CD4-positive, alpha-beta T cell treated with Interleukin-12 subunit alpha and Interleukin-12 subunit beta, for 1 hour (primary cell): ENCODE data around the gene NSRP1.
"Not testable (repeated sequence)": the region's sequence is repeated elsewhere in the genome, so short reads cannot be mapped to it uniquely, and the experiment has no call there.

Source experiments
- DNase-seq: peaks from one replicate; pipeline ENCODE4 v3.0.0-alpha.2; 2020

NSRP1 gene

DNA sequence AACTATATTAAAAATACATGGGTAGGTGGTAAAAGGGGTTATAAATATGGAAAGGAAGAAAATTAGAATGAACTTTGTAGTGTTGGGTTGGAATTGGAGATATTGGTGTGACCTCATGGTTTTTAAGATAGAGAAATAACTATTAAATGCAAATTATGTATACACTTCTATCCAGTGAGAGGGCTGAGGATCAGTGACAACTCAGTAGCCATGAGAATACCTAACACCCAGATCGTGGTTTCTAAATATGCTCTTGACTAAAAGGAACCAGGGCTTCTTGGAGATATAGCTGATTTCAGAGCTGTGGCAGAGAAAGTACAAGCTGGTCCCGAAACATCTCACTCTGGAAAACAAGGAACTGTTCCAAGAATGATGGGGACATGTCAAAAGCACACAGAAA, 74.5 kb downstream of the NSRP1 start:
- no peak for DNase-seq

DNA sequence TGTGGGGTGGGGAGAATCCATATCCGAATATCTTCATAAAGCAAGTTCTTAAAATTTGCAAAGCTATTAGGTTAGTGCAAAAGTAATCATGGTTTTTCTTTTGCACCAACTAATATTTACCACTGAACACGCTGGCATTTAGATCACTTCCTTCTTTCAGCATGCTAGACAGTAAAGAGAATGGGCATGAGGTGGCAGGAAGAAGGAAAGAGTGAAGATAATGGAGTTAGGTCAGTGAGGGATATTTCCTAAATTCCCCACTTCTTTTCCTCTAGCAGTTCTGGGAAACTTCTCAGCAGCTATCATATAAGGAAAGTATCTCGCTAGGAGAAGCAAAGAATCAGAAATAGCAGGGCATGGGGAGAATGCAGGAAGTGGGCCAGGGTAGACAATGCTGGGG, 79.9 kb downstream of the NSRP1 start:
- no peak for DNase-seq

DNA sequence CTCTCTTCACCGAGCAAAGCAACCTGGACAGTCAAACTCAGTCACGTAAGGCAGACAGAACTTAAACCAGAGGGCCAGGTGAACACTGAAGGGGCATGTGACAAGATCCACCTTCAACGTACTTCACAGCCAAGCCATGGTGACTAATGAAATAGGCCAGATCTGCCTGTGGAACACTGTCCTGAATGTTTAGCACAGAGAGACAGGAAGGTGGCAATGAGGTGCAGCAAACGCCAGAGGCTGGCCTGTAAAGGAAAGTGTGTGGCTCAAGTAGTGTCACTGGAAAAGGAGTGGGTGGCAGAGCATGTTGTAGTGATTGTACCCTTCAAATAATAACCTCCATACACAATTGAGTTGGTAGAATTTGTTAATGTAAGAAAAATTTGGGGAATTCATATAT, 80.8 kb downstream of the NSRP1 start:
- DNase-seq: no peak

DNA sequence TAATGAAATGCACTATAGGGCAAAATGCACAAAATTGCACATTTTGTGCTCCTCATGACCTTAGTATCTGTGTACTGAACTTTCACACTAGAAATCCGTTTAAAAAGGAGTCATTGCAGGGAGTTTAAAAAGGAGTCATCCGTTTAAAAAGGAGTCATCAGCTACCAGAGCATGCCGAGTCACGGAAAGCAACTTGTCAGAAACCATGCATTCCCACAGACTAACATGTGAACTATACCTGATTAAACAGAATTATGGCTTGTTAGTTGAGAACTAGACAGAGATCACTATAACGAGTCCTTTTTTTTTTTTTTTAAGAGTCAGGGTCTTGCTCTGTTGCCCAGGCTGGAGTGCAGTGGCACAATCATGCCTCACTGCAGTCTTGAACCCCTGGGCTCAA, 83.0 kb downstream of the NSRP1 start:
- no peak for DNase-seq

DNA sequence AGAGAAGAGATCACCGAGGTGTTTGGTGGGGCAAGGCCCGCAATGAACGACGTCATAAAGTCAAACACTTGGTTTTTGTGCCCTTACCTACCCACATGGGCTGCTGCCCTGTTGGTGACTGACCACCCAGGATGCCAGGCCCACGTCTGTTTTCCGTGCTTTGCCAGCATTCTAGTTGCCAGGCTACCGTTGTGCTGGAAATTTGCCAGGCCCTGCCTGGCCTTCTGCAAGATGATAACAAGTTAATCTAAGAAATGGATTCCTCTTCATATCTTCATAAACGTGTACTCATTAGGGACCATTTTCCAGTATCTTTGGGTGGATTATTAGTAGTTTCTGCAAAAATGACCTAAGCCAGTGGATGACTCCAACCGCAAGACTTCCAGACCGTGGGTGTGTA, 83.5 kb downstream of the NSRP1 start:
- no peak for DNase-seq

DNA sequence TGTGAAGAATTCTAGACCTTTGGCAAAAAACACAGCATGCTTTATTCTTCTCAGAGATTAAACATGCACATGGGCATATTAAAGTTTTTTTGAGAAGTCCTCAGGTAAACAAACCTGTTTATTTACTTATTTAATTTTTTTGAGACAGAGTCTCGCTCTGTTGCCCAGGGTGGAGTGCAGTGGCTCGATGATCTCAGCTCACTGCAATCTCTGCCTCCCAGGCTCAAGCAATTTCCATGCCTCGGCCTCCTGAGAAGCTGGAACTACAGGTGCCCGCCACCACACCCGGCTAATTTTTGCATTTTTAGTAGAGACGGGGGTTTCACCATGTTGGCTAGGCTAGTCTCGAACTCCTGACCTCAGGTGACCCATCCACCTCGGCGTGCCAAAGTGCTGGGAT, 84.0 kb downstream of the NSRP1 start:
- DNase-seq: not testable (repeated sequence)

DNA sequence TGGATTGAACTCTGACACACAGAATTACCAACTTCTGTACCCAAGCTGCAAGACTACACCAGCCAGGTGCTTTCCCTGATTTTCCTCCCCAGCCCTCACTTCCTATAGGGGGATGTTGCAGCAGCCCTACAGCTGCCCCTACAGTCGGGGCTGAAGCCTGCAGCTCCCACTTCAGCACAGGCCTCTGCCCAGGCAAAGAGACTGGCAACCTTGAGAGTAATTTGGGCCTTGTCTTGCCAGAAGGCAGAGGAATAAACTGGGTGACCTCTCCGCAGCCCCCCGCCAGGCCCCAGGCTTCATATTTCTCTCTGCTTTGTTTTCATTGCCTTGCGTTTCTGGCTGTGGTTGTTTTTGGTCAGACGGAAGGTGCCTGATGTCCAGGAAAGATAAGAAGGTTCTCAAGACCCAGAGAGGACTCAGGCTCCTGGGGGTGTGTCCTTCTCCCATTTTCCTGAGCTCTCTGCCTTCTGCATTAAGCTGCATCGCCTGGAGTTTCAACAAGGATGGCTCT, 86.9 kb downstream of the NSRP1 start:
- DNase-seq: no peak

DNA sequence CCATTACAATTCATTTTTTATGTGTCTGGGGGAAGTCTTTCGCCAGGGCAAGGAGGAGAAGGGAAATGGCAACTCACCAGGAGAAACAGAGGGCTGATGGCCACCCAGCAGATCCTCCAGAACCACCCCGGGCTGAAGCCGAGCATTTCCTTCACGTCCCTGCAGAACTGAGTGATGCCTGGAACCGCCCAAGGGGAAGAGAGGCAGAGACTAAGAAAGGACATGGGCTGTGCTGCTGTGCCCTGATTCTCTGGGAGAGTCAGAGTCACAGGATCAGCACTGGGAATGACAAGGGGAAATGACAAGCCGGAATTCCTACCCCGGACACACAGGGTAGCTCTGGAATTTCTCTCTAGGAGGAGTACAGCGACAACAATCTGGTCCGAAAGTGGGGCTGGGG, 91.0 kb downstream of the NSRP1 start:
- no peak for DNase-seq

DNA sequence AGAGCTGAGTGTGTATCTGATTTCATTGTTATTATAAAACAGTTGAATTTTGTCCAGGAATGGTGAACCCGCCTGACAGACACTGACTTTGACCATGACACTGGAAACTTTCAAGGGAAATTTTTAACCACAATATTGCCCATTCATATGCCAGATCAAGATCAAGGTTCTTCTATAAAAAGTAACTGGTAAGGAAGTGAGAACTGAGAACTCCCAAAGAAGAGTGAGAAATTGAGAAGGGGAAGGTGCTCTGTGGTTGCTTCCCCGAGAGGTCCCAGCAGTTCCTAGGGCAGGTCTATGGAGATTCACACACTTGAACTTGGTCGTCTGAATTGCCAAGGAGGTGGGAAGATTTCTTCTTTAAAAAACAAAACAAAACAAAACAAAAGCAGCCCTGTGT, 91.6 kb downstream of the NSRP1 start:
- no peak for DNase-seq

DNA sequence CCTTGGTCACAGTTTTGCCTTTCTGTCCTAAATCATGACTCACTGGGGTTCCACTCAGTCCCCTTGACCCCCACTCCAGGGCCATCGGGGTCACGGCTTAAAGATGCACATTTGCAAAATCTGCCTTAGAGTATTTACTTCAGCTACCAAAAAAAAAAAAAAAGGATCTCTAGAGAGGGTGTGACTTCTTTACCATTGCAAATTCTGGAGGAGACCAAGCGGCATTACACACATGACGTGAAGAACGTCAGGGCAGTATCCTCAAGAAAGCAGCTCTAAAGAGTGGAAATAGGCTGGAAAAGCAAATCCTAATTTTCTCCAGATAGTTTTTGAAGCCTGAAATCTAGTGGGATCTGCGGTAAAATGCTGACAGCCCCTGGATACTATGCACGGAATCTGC, 93.3 kb downstream of the NSRP1 start:
- no peak for DNase-seq

DNA sequence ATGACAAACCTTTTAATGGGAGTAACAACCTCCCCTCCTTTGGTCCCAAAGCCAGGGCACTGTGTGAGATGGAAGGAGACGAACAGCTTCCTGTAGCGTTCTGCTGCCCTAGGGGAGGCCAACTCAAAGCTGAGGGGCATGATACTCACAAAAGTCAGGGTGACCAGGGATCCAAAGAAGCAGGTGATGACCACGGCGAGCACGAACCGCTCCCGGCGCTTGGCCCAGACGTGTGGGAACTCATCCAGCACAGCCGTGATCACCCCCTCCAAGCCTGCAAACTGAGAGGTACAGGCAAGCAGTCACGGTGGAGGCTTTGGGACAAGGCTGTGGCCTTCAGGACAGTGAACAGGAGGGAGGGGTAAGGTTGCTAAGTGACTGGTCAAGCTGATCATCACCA, 93.8 kb downstream of the NSRP1 start:
- DNase-seq: no peak

DNA sequence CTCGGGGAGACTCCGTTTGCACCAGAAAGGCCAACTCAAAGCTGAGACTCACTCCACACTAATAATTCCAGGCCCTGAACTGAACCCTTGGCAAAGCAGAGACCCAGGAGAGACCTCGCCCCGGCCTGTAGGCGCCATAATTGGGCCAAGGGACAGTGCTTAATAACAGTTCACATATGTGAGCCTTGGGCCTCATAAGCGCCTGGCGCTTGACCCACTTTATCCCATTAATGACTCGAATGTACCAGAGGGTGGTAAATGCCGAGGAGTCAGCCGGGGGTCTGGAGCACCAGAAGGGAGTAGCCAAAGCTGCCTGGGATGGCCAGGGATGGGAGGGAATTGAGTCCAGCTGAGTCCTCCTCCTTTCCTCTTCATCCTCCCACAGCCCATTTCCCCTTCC, 94.3 kb downstream of the NSRP1 start:
- DNase-seq: no peak

DNA sequence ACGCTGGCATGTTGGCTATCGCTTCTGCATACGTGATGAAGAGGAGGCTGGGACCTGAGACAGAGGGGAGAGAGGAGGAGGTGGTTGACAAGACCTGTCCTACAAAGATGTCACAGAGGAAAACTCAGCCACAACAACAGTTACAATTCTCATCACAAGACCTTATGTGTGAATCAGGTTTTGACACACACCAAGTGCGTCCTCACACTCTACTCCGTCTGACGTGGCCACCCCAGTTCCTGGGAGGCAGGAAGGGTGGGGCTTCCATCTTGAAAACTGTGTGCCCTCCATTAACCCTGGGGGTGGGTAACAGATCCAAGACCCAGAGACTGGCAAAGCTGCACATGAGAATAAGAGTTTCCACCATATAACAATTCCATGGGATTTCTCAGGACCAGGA, 94.8 kb downstream of the NSRP1 start:
- DNase-seq: no peak

DNA sequence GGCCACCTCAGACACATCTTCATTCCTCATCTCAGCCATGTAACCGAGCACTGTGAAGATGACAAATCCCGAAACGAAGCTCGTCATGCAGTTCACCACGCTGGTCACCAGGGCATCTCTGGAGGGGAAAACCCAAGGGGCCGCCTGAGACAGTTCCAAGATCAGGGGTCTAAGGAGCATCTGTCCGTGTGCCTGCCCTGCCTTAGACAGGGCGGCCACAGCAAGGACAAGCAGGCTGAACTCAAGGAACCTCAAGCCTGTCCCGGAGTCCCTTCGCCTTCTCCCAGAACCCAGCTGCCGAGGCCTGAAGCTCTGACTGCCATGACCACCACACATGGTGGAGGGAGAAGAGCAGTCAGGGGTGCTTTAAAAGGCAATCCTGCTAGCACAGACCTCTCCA, 96.1 kb downstream of the NSRP1 start:
- DNase-seq: no peak

DNA sequence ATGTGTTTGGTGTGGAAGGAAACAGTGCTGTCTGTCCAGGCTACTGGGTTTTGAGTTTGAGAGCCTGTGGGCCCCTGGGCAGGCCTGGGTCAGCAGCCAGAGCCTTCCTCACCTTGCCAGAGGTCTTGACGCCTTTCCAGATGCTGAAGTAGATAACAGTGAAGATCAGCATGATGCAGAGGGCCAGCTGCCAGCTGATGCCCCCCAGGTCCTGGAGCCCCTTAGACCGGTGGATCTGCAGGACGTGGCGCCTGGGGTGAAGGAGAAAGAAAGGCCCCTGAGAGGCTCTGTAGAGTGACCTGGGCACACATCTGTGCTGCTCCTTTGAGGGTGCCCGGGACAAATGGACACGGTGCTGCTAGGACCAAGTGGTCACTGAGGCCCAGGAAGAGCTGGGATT, 100.4 kb downstream of the NSRP1 start:
- DNase-seq: no peak

DNA sequence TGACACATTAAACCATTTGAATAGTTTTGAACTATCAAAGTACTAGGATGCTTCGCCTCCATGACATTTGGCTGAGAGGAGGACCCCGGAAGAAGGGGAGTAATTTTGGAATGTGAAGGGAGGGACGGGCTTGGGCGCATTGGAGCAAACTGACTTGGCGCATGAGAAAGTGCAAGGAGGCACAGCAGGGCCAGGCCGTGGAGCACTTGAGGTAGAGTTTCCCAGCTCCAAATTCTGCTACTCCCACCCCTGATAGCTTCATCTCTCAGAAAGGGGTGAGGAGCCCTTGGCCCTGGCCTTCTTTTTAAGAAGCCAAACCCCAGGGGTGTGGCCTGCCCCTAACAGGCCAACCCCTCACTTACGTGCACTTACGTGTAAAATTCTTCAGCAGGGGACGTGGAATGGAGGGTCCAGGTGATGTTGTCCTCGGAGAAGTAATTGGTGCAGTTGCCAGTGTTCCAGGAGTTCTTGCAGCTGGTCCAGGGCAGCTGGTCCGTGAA, 101.2 kb downstream of the NSRP1 start:
- no peak for DNase-seq

DNA sequence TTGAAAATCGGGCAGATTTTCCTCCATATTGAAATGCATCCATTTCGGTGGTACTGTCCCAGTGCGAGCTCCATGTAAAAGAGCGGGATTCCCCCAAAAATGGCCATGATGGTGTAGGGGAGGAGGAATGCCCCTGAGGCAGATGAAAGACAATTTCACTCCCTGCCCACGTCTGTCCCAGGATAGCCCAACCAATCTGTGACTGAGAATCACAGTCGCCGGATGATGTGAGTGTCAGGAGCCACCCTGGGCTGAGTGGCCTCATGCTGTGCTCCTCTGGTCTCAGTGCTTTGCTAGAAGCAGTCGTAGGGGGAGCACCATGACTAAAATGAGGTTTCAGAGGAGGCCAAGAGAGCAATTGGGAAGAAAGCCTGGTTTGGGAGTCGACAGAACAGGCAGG, 102.2 kb downstream of the NSRP1 start:
- no peak for DNase-seq

DNA sequence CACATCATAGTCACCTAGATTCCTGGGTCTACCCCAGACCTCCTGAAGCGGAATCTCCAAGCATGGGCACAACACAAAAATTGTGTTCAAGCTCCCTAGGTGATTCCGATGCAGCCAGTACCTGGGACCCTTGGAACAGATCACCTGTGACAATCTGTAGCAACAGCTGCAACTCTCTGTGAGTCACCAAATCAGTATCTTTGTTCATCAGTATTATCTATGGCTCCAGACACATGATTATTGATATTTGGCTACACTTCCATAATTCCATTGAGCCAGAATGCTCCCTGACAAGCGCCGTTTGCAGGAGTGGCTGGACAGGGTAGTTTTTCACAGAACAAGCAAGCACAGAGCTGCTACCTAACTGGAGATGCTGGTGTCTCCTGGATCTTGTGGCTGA, 102.7 kb downstream of the NSRP1 start:
- DNase-seq: no peak

DNA sequence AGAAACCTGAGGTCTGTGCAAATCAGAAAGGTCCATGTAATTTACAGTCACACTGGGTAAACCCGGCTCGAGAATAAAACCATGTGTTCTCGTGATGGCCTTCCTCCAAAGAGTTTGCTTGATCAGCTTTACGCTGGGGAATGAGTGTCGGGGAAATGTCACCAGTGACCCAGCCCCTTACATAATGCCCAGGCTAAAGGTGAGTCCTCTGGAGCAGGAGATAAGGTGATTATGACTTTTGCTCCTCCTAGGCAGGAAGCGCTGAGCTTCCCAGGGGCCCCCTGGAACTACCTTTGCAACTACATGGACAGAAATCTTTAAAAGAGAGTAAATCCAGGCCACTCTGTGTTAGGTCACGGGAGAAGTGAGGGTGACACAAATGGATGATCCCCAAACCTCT, 103.2 kb downstream of the NSRP1 start:
- no peak for DNase-seq

DNA sequence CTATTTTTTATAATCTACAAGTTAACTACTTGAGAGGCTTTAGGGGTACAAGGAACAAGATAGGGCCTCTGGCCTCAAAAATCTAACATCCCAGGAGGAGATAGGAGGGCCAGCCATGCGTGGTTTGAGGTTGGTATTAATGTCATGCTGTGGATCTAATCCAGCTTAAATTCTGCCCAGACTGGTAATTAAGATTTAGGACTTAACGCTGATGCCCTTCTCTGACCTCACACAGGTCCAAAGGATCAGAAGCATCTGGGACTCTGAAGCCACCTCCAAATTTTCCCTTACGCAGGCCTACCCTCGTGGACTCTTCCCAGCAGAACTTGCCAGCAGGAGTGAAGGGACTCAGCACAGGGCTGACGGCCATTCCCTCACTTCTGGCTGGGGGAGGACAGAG, 103.8 kb downstream of the NSRP1 start:
- no peak for DNase-seq

DNA sequence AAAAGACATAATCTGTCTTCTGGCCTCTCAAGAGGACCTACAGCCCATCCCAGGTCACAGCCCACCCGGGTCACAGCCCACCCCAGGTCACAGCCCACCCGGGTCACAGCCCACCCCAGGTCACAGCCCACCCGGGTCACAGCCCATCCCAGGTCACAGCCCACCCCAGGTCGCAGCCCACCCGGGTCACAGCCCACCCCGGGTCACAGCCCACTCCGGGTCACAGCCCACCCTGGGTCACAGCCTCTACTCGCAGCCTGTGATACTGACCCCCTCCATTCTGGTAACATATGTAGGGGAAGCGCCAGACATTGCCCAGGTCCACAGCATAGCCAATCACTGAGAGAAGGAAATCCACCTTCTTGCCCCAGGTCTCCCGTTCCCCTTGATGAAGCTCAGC, 104.7 kb downstream of the NSRP1 start:
- no peak for DNase-seq

DNA sequence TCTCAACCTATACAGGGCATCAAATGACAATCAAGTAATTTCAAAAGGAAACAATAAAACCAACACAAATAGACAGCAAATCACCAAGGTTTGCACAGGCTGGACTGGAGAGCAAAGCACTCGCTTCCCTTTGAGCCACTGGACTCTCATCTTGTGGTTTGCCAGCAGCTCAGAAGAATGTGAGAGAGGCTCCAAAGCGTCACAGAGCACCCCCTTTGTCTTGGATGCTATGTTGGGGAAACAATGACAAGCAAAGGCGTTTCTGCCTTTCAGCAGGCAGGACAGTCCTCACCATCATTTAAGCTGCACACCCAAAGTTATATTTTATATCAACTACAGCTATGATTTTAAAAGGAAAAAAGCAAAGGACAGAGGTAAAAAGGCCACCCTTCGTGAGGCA, 105.6 kb downstream of the NSRP1 start:
- no peak for DNase-seq

DNA sequence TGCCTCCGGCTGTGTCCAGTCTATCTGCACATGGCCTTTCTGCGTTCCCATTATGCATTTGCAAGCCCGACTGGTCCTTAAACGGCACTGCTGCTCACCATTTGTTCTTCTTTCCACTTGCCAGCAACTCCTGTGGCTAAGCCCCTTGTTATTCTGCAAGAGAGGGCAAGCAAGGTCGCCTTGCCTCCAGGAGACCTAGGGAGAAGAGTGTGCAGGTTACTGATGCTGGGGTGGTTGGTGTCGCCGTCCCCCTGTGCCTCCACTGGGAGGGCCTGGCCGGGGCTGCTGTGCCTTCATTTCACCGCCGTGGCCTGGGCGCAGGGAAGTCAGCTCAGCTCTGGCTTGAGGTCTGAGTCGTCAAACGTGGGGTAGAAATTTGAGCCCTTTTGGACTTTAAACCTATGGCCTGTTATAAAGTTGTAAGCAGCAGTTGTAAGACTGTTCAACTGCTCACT, 106.1 kb downstream of the NSRP1 start:
- DNase-seq: no peak

DNA sequence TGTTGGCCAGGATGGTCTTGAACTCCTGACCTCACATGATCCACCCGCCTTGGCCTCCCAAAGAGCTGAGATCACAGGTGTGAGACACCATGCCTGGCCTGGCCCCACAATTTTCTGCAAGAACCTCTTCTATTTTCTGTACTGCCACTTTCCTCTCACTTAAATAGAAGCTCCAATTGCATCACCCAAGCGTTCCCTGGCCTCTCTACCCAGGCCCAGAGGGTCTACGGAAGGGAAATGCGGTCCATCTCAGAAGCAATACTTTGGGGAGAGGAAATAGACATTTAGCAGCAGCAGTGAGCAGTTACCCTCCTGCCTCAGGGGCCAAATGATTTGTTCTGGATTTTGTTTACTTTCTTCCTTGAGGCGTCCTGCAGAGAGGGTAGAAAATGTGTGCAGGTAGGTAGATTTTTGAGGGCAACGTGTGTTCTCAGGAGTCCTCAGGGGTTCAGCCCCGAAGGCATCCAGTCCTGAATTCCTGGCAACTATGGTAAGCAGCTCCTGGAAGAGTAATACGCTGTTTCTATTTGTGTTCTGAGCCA, 107.9 kb downstream of the NSRP1 start:
- DNase-seq: no peak

DNA sequence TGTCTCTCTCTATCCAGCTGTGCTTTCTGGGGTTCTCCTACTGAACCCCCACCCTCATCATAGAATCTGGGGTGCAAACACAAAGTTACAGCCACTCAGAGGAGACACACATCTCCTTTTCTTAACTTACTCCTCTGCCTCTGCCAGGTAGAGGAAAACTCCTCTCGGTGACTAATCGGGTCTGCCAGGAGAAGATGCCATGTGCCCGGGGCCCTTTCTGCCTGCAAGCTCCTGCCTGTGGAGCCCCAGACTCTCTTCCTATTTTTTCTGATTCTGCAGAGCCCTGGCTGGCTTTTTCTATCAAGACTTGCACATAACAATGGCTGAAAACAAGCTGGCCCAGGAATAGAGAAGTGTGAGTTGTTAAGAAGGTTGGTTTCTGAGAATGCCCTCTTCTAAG, 108.5 kb downstream of the NSRP1 start:
- no peak for DNase-seq
